K562 (cell line): ENCODE data around the gene ERCC4.

Experiments
- BHLHE40 ChIP-seq: IDR thresholded peaks from 2 replicates; pipeline ENCODE4 v1.6.1; 2011; ENCODE audit warnings: low read length, improper control_type of control experiment
- CEBPB ChIP-seq: fragments of 450-650 bp; IDR thresholded peaks from 2 replicates; pipeline ENCODE4 v1.6.1; 2016; ENCODE audit warnings: missing genetic modification characterization, missing compliant biosample characterization
- CHD2 ChIP-seq: IDR thresholded peaks from 2 replicates; pipeline ENCODE4 v1.6.1; 2011; ENCODE audit warnings: low read depth, low read length
- CHD4 ChIP-seq: fragments of 200-600 bp; sonication (generic); IDR thresholded peaks from 3 replicates; pipeline ENCODE4 v1.6.1; 2012; ENCODE audit warnings: low read depth, mild to moderate bottlenecking, mixed read lengths, low read length, inconsistent platforms; ENCODE audit not compliant: insufficient read depth, insufficient replicate concordance, poor library complexity, severe bottlenecking
- GATA2 ChIP-seq: sonication (generic); formaldehyde crosslinking; IDR thresholded peaks from 2 replicates; pipeline ENCODE4 v1.4.0; 2020; ENCODE audit warnings: mild to moderate bottlenecking, missing genetic modification reagents
- HNRNPUL1 ChIP-seq: fragments of 200-400 bp; formaldehyde crosslinking; IDR thresholded peaks from 2 replicates; pipeline ENCODE4 v1.6.1; 2017; ENCODE audit warnings: low read length
- NR2C2 ChIP-seq, 2 experiments: fragments of 200-800 bp in 1 of 2; sonication (Bioruptor generic) in 1 of 2; sonication (generic) in 1 of 2; formaldehyde crosslinking in 1 of 2; IDR thresholded peaks; 2 replicates each; pipeline versions ENCODE4 v1.6.1 to v1.8.0; 2016 to 2022; ENCODE audit warnings: mild to moderate bottlenecking in 1 of 2, missing compliant biosample characterization in 1 of 2, missing genetic modification characterization in 1 of 2, missing genetic modification reagents in 1 of 2
- TCF7 ChIP-seq: sonication (generic); IDR thresholded peaks from 2 replicates; pipeline ENCODE4 v1.6.1; 2016; ENCODE audit warnings: antibody characterized with exemption, borderline replicate concordance
- TRIM28 ChIP-seq: fragments of 450-650 bp; IDR thresholded peaks from 2 replicates; pipeline ENCODE4 v1.6.1; 2017
- ZFX ChIP-seq: sonication (generic); formaldehyde crosslinking; IDR thresholded peaks from 2 replicates; pipeline ENCODE4 v1.8.0; 2022; ENCODE audit warnings: mild to moderate bottlenecking, missing genetic modification reagents, moderate library complexity
- ZNF274 ChIP-seq: IDR thresholded peaks from 2 replicates; pipeline ENCODE4 v1.6.1; 2011; ENCODE audit warnings: low read depth, mild to moderate bottlenecking, low read length, moderate library complexity, borderline replicate concordance
- ZNF778 ChIP-seq: fragments of 450-650 bp; formaldehyde crosslinking; IDR thresholded peaks from 2 replicates; pipeline ENCODE4 v1.4.0; 2020; ENCODE audit warnings: mild to moderate bottlenecking, moderate library complexity
- TF ChIP-seq, protein P1 (sequence below): sonication (generic); formaldehyde crosslinking; IDR thresholded peaks from 2 replicates; pipeline ENCODE4 v1.8.0; 2022; ENCODE audit warnings: missing genetic modification reagents, mild to moderate bottlenecking, borderline replicate concordance

DNA sequence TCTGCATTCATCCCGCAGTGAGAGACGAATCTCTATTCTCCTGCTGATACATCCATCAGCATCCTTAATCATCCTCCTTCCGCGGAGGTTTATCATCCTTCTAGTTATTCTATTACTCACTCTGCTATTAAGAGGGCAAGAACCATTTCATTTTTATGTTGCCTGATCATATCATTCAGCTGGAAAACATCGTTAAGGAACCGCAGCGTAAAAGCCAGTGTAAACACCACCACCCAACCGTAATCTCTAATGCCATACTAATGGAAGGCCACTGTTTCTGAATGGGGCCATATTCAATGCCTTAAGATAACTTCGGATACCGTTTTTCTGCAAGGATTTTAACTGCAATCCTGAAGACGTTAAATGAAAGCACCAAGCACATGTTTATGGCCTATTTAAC is 36.7 kb upstream of the ERCC4 start:
- TF ChIP-seq TCF7 (no peak), HNRNPUL1 (no peak), CHD4 (no peak), CEBPB (tag) (no peak), ZFX (CRISPR knock-in tag) (no peak), GATA2 (no peak), ZNF274 (no peak), BHLHE40 (no peak), CHD2 (no peak), ZNF778 (CRISPR knock-in tag) (no peak), TRIM28 (no peak), NR2C2 (CRISPR knock-in tag; IDR thresholded peaks at IDR 0.05) (no peak), NR2C2 (tag; IDR thresholded peaks at IDR 0.05) (no peak)
- TF ChIP-seq, protein P1, sequence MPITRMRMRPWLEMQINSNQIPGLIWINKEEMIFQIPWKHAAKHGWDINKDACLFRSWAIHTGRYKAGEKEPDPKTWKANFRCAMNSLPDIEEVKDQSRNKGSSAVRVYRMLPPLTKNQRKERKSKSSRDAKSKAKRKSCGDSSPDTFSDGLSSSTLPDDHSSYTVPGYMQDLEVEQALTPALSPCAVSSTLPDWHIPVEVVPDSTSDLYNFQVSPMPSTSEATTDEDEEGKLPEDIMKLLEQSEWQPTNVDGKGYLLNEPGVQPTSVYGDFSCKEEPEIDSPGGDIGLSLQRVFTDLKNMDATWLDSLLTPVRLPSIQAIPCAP (CRISPR knock-in tag) = no peak
